CD14-positive monocyte (primary cell): ENCODE results near the gene CDC25B. TPM values are rescaled to one million over a fixed set of nuclear protein-coding genes. Genes with fewer than 3 reads are reported as not detected.

Experiments used
- DNase-seq, 3 donors: peaks; one replicate each; pipeline ENCODE4 v3.0.0-alpha.2; 2011 to 2022
- H2AFZ ChIP-seq: 2 replicates; pipeline ENCODE4 v1.6.0; 2012; ENCODE audit warnings: mild to moderate bottlenecking, low read depth, low read length, inconsistent platforms; ENCODE audit not compliant: insufficient read depth, poor library complexity, severe bottlenecking
- H3K27ac ChIP-seq, 2 donors: 1 replicate in 1 of 2; 2 replicates in 1 of 2; pipeline ENCODE4 v1.5.1; 2012 to 2013; ENCODE audit warnings: low read length in 2 of 2, control low read depth in 1 of 2, inconsistent platforms in 1 of 2, low read depth in 1 of 2, mild to moderate bottlenecking in 1 of 2
- H3K27me3 ChIP-seq, 2 donors: one replicate each; pipeline versions ENCODE4 v1.6.0 to v1.6.1; 2011 to 2013; ENCODE audit warnings: low read length in 2 of 2; ENCODE audit not compliant: control insufficient read depth in 2 of 2, insufficient read depth in 2 of 2
- H3K36me3 ChIP-seq, 2 donors: replicated peaks in 1 of 2; 1 replicate in 1 of 2; 2 replicates in 1 of 2; pipeline versions ENCODE4 v1.5.1 to v1.6.1; 2012 to 2013; ENCODE audit warnings: low read length in 2 of 2, control low read depth in 1 of 2, inconsistent platforms in 1 of 2, mild to moderate bottlenecking in 1 of 2; ENCODE audit not compliant: insufficient read depth in 2 of 2, control insufficient read depth in 1 of 2
- H3K4me1 ChIP-seq, 2 donors: 1 replicate in 1 of 2; 2 replicates in 1 of 2; pipeline versions ENCODE4 v1.5.1 to v1.6.1; 2012 to 2013; ENCODE audit warnings: low read length in 2 of 2, control low read depth in 1 of 2, inconsistent platforms in 1 of 2, mild to moderate bottlenecking in 1 of 2, moderate library complexity in 1 of 2; ENCODE audit not compliant: insufficient read depth in 2 of 2, control insufficient read depth in 1 of 2
- H3K4me2 ChIP-seq: replicated peaks from 2 replicates; pipeline ENCODE3; 2012; ENCODE audit warnings: low read length, moderate library complexity, mild to moderate bottlenecking; ENCODE audit not compliant: poor library complexity, severe bottlenecking; ENCODE audit errors: extremely low read depth
- H3K4me3 ChIP-seq, 3 experiments: fragments of 200-600 bp in 1 of 3; sonication (generic) in 1 of 3; replicated peaks in 1 of 3; 1 replicate in 2 of 3; 2 replicates in 1 of 3; pipeline ENCODE4 v1.5.1; 2011 to 2013; ENCODE audit warnings: low read length in 3 of 3, mild to moderate bottlenecking in 3 of 3, control low read depth in 2 of 3, low read depth in 2 of 3, inconsistent platforms in 1 of 3, moderate library complexity in 1 of 3
- H3K79me2 ChIP-seq: 2 replicates; pipeline ENCODE4 v1.6.0; 2012; ENCODE audit warnings: mild to moderate bottlenecking, control low read depth, inconsistent platforms, low read length, moderate library complexity; ENCODE audit not compliant: insufficient read depth
- H3K9ac ChIP-seq: 2 replicates; pipeline ENCODE4 v1.6.0; 2017; ENCODE audit warnings: low read length, mild to moderate bottlenecking; ENCODE audit not compliant: insufficient read depth, poor library complexity, severe bottlenecking
- H3K9me3 ChIP-seq, 2 donors: replicated peaks in 1 of 2; 1 replicate in 1 of 2; 2 replicates in 1 of 2; pipeline versions ENCODE4 v1.5.1 to v1.6.1; 2012 to 2013; ENCODE audit warnings: low read length in 2 of 2, control low read depth in 1 of 2; ENCODE audit not compliant: control insufficient read depth in 1 of 2, insufficient read depth in 1 of 2
- H4K20me1 ChIP-seq: 2 replicates; pipeline ENCODE4 v1.6.0; 2012; ENCODE audit warnings: mild to moderate bottlenecking, low read length, control low read depth, moderate library complexity; ENCODE audit not compliant: insufficient read depth
- H3K27ac Mint-ChIP-seq, 7 donors: one replicate each; pipeline ENCODE4 v1.8.0; 2020; ENCODE audit warnings: mild to moderate bottlenecking in 7 of 7, mixed read lengths in 7 of 7, moderate library complexity in 6 of 7, inconsistent platforms in 2 of 7
- H3K27me3 Mint-ChIP-seq, 3 donors: one replicate each; pipeline ENCODE4 v1.8.0; 2021 to 2022; ENCODE audit warnings: low read depth in 3 of 3, mild to moderate bottlenecking in 3 of 3, mixed read lengths in 3 of 3, moderate library complexity in 3 of 3, inconsistent platforms in 1 of 3
- H3K36me3 Mint-ChIP-seq, 2 donors: one replicate each; pipeline ENCODE4 v1.8.0; 2020; ENCODE audit warnings: mixed read lengths in 2 of 2, inconsistent platforms in 1 of 2, mild to moderate bottlenecking in 1 of 2
- H3K4me1 Mint-ChIP-seq: one replicate; pipeline ENCODE4 v1.8.0; 2020; ENCODE audit warnings: mild to moderate bottlenecking, mixed read lengths
- H3K4me3 Mint-ChIP-seq, 2 donors: one replicate each; pipeline ENCODE4 v1.8.0; 2020; ENCODE audit warnings: mild to moderate bottlenecking in 2 of 2, mixed read lengths in 2 of 2, moderate library complexity in 1 of 2
- H3K9me3 Mint-ChIP-seq, 7 donors: one replicate each; pipeline ENCODE4 v1.8.0; 2020 to 2022; ENCODE audit warnings: mixed read lengths in 7 of 7, mild to moderate bottlenecking in 6 of 7, moderate library complexity in 6 of 7, inconsistent platforms in 2 of 7
- CTCF ChIP-seq: fragments of 200-600 bp; IDR thresholded peaks from one replicate; pipeline ENCODE4 v1.8.0; 2022; ENCODE audit warnings: antibody characterized with exemption, mild to moderate bottlenecking
- WGBS: methylation state at CpG from one replicate; pipeline ENCODE4 v1.1.5; 2013; ENCODE audit warnings: missing lambda C conversion rate; ENCODE audit not compliant: insufficient coverage; 5-methylcytosine and 5-hydroxymethylcytosine counted together
- intact Hi-C, 2 donors: fragments of 100-400 bp; cut with micrococcal nuclease; formaldehyde crosslinking; loops; one replicate each; pipeline versions ENCODE4 v1.15.0 to v1.15.1; 2023
- polyA plus RNA-seq, 3 donors: library from polyadenylated mRNA; depleted of rRNA in 1 of 3; unstranded in 2 of 3; stranded (reverse) in 1 of 3; fragments of 300-500 nt in 2 of 3; fragments of >200 nt in 1 of 3; fragmentation: Illumina TruSeq in 2 of 3; gene quantifications; 1 replicate in 2 of 3; 2 replicates in 1 of 3; pipeline ENCODE4 v1.2.3, GENCODE V29; 2012 to 2021

The CDC25B gene
- polyA plus RNA-seq, 3 donors, result 3.6 to 35.6 (median 4.0) TPM

GRCh38 chr20:3755814-3756480, 40.2 kb upstream of the CDC25B start:
- H3K27me3 Mint-ChIP-seq, result peaks cover 0 to 6% (median 0%) of the 10 kb centered on the region in 3 donors
- Histone ChIP-seq H3K9ac (no peak overlapping the region), H3K4me1 (peaks cover 24 to 45% of the 10 kb centered on the region in 2 donors), H3K27ac (peak overlapping the region in 1 of 2 donors; percentile 32), H3K4me2 (no peak overlapping the region), H3K4me3 (no peak overlapping the region), H3K9me3 (no peaks in the 10 kb centered on the region), H3K79me2 (peaks cover 54% of the 10 kb centered on the region), H3K27me3 (no peaks in the 10 kb centered on the region), H3K36me3 (peaks cover 54 to 80% of the 10 kb centered on the region in 2 donors), H2AFZ (no peak overlapping the region), H4K20me1 (peaks cover 55% of the 10 kb centered on the region)
- H3K9me3 Mint-ChIP-seq, result no peaks in the 10 kb centered on the region
- no peak overlapping the region for H3K4me3 Mint-ChIP-seq
- peaks cover 49% of the 10 kb centered on the region for H3K4me1 Mint-ChIP-seq
- DNase-seq, result no peak
- H3K27ac Mint-ChIP-seq, result peak overlapping the region in 2 of 7 donors; percentile 59 to 72
- WGBS, result 95% methylated on average over 4 of the region's 5 CpGs
- no peak for TF ChIP-seq CTCF
- peaks cover 59 to 75% of the 10 kb centered on the region in 2 donors for H3K36me3 Mint-ChIP-seq
- intact Hi-C loops, result no loop called here

- Mint-ChIP-seq H3K4me3 (peak overlapping the region in 1 of 2 donors; percentile 53), H3K27ac (peak overlapping the region; percentile 4 to 85 (median 78)), H3K27me3 (peaks cover 0 to 6% (median 0%) of the 10 kb centered on the region in 3 donors), H3K36me3 (peaks cover 64 to 81% of the 10 kb centered on the region in 2 donors), H3K4me1 (peaks cover 55% of the 10 kb centered on the region), H3K9me3 (no peaks in the 10 kb centered on the region)
- Histone ChIP-seq H3K27ac (peak overlapping the region; percentile 46 to 67), H4K20me1 (peaks cover 51% of the 10 kb centered on the region), H3K4me1 (peaks cover 29 to 40% of the 10 kb centered on the region in 2 donors), H3K4me2 (no peak overlapping the region), H3K9me3 (no peaks in the 10 kb centered on the region), H3K4me3 (no peak overlapping the region), H2AFZ (no peak overlapping the region), H3K9ac (no peak overlapping the region), H3K79me2 (peaks cover 67% of the 10 kb centered on the region), H3K36me3 (peaks cover 56 to 86% of the 10 kb centered on the region in 2 donors), H3K27me3 (no peaks in the 10 kb centered on the region)
- intact Hi-C loops, result no loop called here
- no CpG with 5 or more reads among the region's 2 CpGs for WGBS
- DNase-seq, result no peak
- TF ChIP-seq CTCF, result no peak
These were observed 38.8 kb upstream of the CDC25B start for GRCh38 chr20:3757268-3757667.
